Fibroblast of villous mesenchyme (primary cell): Measurements from ENCODE around the gene SLAMF6. TPM values are rescaled to one million over a fixed set of nuclear protein-coding genes. Genes with fewer than 3 reads are reported as not detected.

ENCODE experiments used
- DNase-seq: peaks from one replicate; pipeline ENCODE4 v3.0.0-alpha.2; 2010; ENCODE audit warnings: low read depth
- H3K4me3 ChIP-seq: 2 replicates; pipeline ENCODE4 v1.5.1; 2011; ENCODE audit warnings: low read depth, mild to moderate bottlenecking, low read length
- CTCF ChIP-seq: IDR thresholded peaks from 2 replicates; pipeline ENCODE4 v1.5.1; 2012; ENCODE audit warnings: low read depth, mild to moderate bottlenecking, low read length; ENCODE audit not compliant: insufficient read depth
- total RNA-seq: library from RNA; depleted of rRNA; stranded (reverse); fragments of >200 nt; gene quantifications from 2 replicates; pipeline ENCODE4 v1.2.3, GENCODE V29; 2012

The SLAMF6 gene
- total RNA-seq, 1 donor: not detected

- H3K4me3 ChIP-seq: no peak overlapping the region
- DNase-seq: no peak
- TF ChIP-seq CTCF: no peak
These were observed 62.3 kb downstream of the SLAMF6 start for GRCh38 chr1:160460683-160461287.

- no peak overlapping the region for H3K4me3 ChIP-seq
- TF ChIP-seq CTCF: no peak
- no peak for DNase-seq
These were observed 62.8 kb downstream of the SLAMF6 start for GRCh38 chr1:160460214-160460642.

- H3K4me3 ChIP-seq: no peak overlapping the region
- no peak for TF ChIP-seq CTCF
- no peak for DNase-seq
These were observed 63.4 kb downstream of the SLAMF6 start for GRCh38 chr1:160459687-160460086.

- TF ChIP-seq CTCF: no peak
- H3K4me3 ChIP-seq: no peak overlapping the region
- DNase-seq: no peak
These were observed 64.0 kb downstream of the SLAMF6 start for GRCh38 chr1:160459056-160459455.

GRCh38 chr1:160455153-160455517, 67.9 kb downstream of the SLAMF6 start:
- no peak overlapping the region for H3K4me3 ChIP-seq
- no peak for TF ChIP-seq CTCF
- no peak for DNase-seq

GRCh38 chr1:160454371-160455152, 68.5 kb downstream of the SLAMF6 start:
- no peak overlapping the region for H3K4me3 ChIP-seq
- no peak for DNase-seq
- TF ChIP-seq CTCF: no peak
